BJ (cell line): ENCODE measurements around the gene SETD5. TPM values are rescaled to one million over a fixed set of nuclear protein-coding genes. Genes with fewer than 3 reads are reported as not detected.

Source experiments
- CTCF ChIA-PET: fragments of 350-600 bp; formaldehyde crosslinking; extraction: SDS; loops from one replicate; lab custom pipeline; 2021; ENCODE audit warnings: antibody characterized with exemption, inconsistent platforms; lab: Yijun Ruan, JAX
- POLR2A ChIA-PET: fragments of 300-600 bp; sonication (Branson Sonifier 250); formaldehyde crosslinking; extraction: SDS; loops from one replicate; lab custom pipeline; 2021; ENCODE audit warnings: antibody characterized with exemption; lab: Charles Lee
- DNase-seq: peaks from one replicate; pipeline ENCODE4 v3.0.0-alpha.2; 2011; ENCODE audit warnings: low read depth
- H3K27me3 ChIP-seq: 2 replicates; pipeline ENCODE4 v1.6.0; 2011; ENCODE audit warnings: low read length; ENCODE audit not compliant: control insufficient read depth, insufficient read depth
- H3K36me3 ChIP-seq: 2 replicates; pipeline ENCODE4 v1.5.1; 2011; ENCODE audit warnings: low read length; ENCODE audit not compliant: control insufficient read depth, insufficient read depth
- H3K4me3 ChIP-seq: 2 replicates; pipeline ENCODE4 v1.5.1; 2011; ENCODE audit warnings: low read depth, mild to moderate bottlenecking, control low read depth, low read length
- polyA plus RNA-seq: library from polyadenylated mRNA; depleted of rRNA; stranded (reverse); fragments of >200 nt; gene quantifications from 2 replicates; pipeline ENCODE4 v1.2.3, GENCODE V29; 2011
- TF ChIP-seq, protein P1 (sequence below): IDR thresholded peaks from 2 replicates; pipeline ENCODE4 v1.5.1; 2011; ENCODE audit warnings: low read depth, mild to moderate bottlenecking, control low read depth, inconsistent platforms, low read length, moderate library complexity; ENCODE audit not compliant: insufficient read depth

The SETD5 gene
- polyA plus RNA-seq, 1 experiment = 55.1 TPM

- TF ChIP-seq, protein P1, sequence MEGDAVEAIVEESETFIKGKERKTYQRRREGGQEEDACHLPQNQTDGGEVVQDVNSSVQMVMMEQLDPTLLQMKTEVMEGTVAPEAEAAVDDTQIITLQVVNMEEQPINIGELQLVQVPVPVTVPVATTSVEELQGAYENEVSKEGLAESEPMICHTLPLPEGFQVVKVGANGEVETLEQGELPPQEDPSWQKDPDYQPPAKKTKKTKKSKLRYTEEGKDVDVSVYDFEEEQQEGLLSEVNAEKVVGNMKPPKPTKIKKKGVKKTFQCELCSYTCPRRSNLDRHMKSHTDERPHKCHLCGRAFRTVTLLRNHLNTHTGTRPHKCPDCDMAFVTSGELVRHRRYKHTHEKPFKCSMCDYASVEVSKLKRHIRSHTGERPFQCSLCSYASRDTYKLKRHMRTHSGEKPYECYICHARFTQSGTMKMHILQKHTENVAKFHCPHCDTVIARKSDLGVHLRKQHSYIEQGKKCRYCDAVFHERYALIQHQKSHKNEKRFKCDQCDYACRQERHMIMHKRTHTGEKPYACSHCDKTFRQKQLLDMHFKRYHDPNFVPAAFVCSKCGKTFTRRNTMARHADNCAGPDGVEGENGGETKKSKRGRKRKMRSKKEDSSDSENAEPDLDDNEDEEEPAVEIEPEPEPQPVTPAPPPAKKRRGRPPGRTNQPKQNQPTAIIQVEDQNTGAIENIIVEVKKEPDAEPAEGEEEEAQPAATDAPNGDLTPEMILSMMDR = no peak
- Histone ChIP-seq H3K4me3 (no peak overlapping the region), H3K36me3 (peaks cover 11% of the 10 kb centered on the region), H3K27me3 (no peaks in the 10 kb centered on the region)
- ChIA-PET CTCF (no interaction called here), POLR2A (interaction anchor here (0.6 kb wide), 1 partner anchor 32 kb away, joined by 4 read pairs; no protein-coding TSS in a partner anchor)
- no peak for DNase-seq
Measured at GRCh38 chr3:9373465-9373864, 23.9 kb upstream of the SETD5 start.

DNA sequence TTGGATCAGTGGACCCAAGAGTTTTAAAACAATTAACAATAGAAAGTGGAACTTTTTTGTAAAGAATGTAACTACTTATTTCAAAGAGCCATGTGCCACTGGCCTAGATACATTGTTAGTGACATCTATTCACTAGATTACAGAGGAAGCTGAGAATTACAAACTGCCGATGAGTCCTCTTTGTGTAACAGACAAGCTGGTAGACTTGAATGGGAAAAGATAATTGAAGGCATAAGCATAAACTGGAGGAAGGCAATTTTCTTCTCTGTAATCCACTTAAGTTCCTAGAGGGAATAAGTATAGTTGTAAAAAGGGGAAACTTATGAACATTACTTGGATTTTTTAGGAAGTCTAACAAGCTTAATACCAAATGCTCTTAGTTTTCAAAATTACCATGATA lies 19.4 kb upstream of the SETD5 start:
- TF ChIP-seq, protein P1 = no peak
- ChIA-PET CTCF (interaction anchor here (0.5 to 1.8 kb wide), 3 partner anchors 10 to 103 kb away, joined by 3 read pairs; no protein-coding TSS in a partner anchor), POLR2A (no interaction called here)
- H3K4me3 ChIP-seq = no peak overlapping the region
- no peaks in the 10 kb centered on the region for H3K27me3 ChIP-seq
- H3K36me3 ChIP-seq = peaks cover 10% of the 10 kb centered on the region
- no peak for DNase-seq

DNA sequence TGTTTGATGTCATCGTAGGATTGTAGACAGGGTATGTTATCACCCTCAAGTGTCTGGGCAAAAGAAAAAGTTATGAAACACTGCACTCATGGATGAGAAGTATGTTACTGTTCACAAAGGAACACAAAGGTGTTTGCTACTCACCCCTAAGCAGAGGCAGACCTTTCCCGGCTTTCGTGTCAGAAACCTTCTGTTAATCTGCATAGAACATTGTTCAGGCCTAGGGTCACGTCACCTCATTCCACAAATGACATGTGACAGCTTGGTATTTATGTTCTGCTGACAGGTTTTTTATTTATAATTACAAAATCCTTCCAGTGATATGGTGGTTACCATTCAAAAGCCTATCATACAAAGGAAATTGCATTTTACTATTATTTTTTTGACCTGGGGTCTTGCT lies 18.1 kb upstream of the SETD5 start:
- Histone ChIP-seq H3K27me3 (no peaks in the 10 kb centered on the region), H3K4me3 (no peak overlapping the region), H3K36me3 (peaks cover 5% of the 10 kb centered on the region)
- TF ChIP-seq, protein P1 = no peak
- CTCF ChIA-PET = no interaction called here
- POLR2A ChIA-PET = no interaction called here
- DNase-seq = no peak

GRCh38 chr3:9380014-9380413 lies 17.4 kb upstream of the SETD5 start:
- POLR2A ChIA-PET = no interaction called here

GRCh38 chr3:9384141-9384828 lies 13.1 kb upstream of the SETD5 start:
- Histone ChIP-seq H3K27me3 (no peaks in the 10 kb centered on the region), H3K4me3 (no peak overlapping the region), H3K36me3 (peaks cover 15% of the 10 kb centered on the region)
- POLR2A ChIA-PET = interaction anchor here (0.6 to 0.9 kb wide), 3 partner anchors 13 to 632 kb away, joined by 3 to 9 read pairs (median 5); no protein-coding TSS in a partner anchor
- CTCF ChIA-PET = interaction anchor here (0.9 to 2.3 kb wide), 2 partner anchors 11 to 33 kb away, joined by 3 to 8 read pairs; no protein-coding TSS in a partner anchor
- TF ChIP-seq, protein P1 = no peak
- DNase-seq = no peak

More at GRCh38 chr3:9380014-9380413, 17.4 kb upstream of the SETD5 start:
- TF ChIP-seq, protein P1 = no peak
- Histone ChIP-seq H3K36me3 (peaks cover 5% of the 10 kb centered on the region), H3K4me3 (no peak overlapping the region), H3K27me3 (no peaks in the 10 kb centered on the region)
- CTCF ChIA-PET = no interaction called here
- DNase-seq = no peak
